Measurements from ENCODE around the gene CHIT1. TPM values are rescaled to one million over a fixed set of nuclear protein-coding genes. Genes with fewer than 3 reads are reported as not detected.

The CHIT1 gene
- total RNA-seq, 1 experiment from 2014 or later, result not detected

- POLR2A ChIA-PET, result no interaction called here
- in situ Hi-C loops (cut with HindIII; ENCODE audit: low pct_unique_long_range_greater_than_20kb, low sequenced_read_pairs) (no loop called here), intact Hi-C loops (cut with micrococcal nuclease; ENCODE audit: unreplicated experiment) (no loop called here)
- H3K27ac ChIP-seq (ENCODE audit: low read length), result no peak overlapping the region
- no peaks in the 10 kb centered on the region for H3K36me3 ChIP-seq (ENCODE audit: control insufficient read depth, insufficient read depth, low read length)
- no peaks in the 10 kb centered on the region for H3K9me3 ChIP-seq (ENCODE audit: control insufficient read depth, insufficient read depth, low read depth, low read length)
- ATAC-seq, result no peak
- H3K27me3 ChIP-seq (ENCODE audit: control insufficient read depth, insufficient read depth, low read length), result peaks cover 2% of the 10 kb centered on the region; the same call in 1 of the 2 replicates
- TF ChIP-seq POLR2AphosphoS5 (IDR thresholded peaks at IDR 0.05; ENCODE audit: low read depth, low read length), result no peak
- TF ChIP-seq REST (IDR thresholded peaks at IDR 0.05; ENCODE audit: insufficient read depth in 1 of 2, low read depth in 2 of 2, low read length in 1 of 2), result no peak
- TF ChIP-seq SIN3A (IDR thresholded peaks at IDR 0.05; ENCODE audit: borderline replicate concordance, insufficient read depth, low read depth, low read length), result no peak
- TF ChIP-seq CTCF (IDR thresholded peaks at IDR 0.05), result no peak
- no peak for TF ChIP-seq TCF7L2 (IDR thresholded peaks at IDR 0.05; ENCODE audit: low read depth, low read length)
- H3K4me1 ChIP-seq (ENCODE audit: control insufficient read depth, insufficient read depth, low read length), result no peaks in the 10 kb centered on the region
- DNase-seq (ENCODE audit: low read depth, low spot score), result no peak
- H3K4me3 ChIP-seq (ENCODE audit: low read depth in 2 of 2, low read length in 2 of 2), result no peak overlapping the region
- BruUV-seq (replicated peaks), result no TSS peak
- CTCF ChIA-PET, result interaction anchor here (0.8 to 1.0 kb wide), 2 partner anchors 15 to 31 kb away, joined by 3 read pairs; no protein-coding TSS in a partner anchor
Measured at GRCh38 chr1:203185585-203185984, 43.9 kb downstream of the CHIT1 start.

GRCh38 chr1:203185061-203185461 is 44.4 kb downstream of the CHIT1 start:
- CTCF ChIA-PET, result interaction anchor here (0.8 to 1.0 kb wide), 2 partner anchors 15 to 31 kb away, joined by 3 read pairs; no protein-coding TSS in a partner anchor
- no TSS peak for BruUV-seq (replicated peaks)

More at GRCh38 chr1:203185061-203185461, 44.4 kb downstream of the CHIT1 start:
- TF ChIP-seq REST (IDR thresholded peaks at IDR 0.05; ENCODE audit: insufficient read depth in 1 of 2, low read depth in 2 of 2, low read length in 1 of 2) (no peak), CTCF (IDR thresholded peaks at IDR 0.05) (no peak), POLR2AphosphoS5 (IDR thresholded peaks at IDR 0.05; ENCODE audit: low read depth, low read length) (no peak), TCF7L2 (IDR thresholded peaks at IDR 0.05; ENCODE audit: low read depth, low read length) (no peak), SIN3A (IDR thresholded peaks at IDR 0.05; ENCODE audit: borderline replicate concordance, insufficient read depth, low read depth, low read length) (no peak)
- POLR2A ChIA-PET, result no interaction called here
- intact Hi-C loops (cut with micrococcal nuclease; ENCODE audit: unreplicated experiment), result no loop called here
- no peaks in the 10 kb centered on the region for H3K4me1 ChIP-seq (ENCODE audit: control insufficient read depth, insufficient read depth, low read length)
- H3K27ac ChIP-seq (ENCODE audit: low read length), result no peak overlapping the region
- in situ Hi-C loops (cut with HindIII; ENCODE audit: low pct_unique_long_range_greater_than_20kb, low sequenced_read_pairs), result no loop called here
- H3K27me3 ChIP-seq (ENCODE audit: control insufficient read depth, insufficient read depth, low read length), result peaks cover 2% of the 10 kb centered on the region; the same call in 1 of the 2 replicates
- no peaks in the 10 kb centered on the region for H3K9me3 ChIP-seq (ENCODE audit: control insufficient read depth, insufficient read depth, low read depth, low read length)
- no peaks in the 10 kb centered on the region for H3K36me3 ChIP-seq (ENCODE audit: control insufficient read depth, insufficient read depth, low read length)
- DNase-seq (ENCODE audit: low read depth, low spot score) (no peak), ATAC-seq (no peak)
- H3K4me3 ChIP-seq (ENCODE audit: low read depth in 2 of 2, low read length in 2 of 2), result no peak overlapping the region

Measured in Panc1 (cell line).